Sigmoid colon (tissue), 7 donors: ENCODE results near the gene MGAT3. TPM values are rescaled to one million over a fixed set of nuclear protein-coding genes. Genes with fewer than 3 reads are reported as not detected.

Experiments
- DNase-seq: peaks from one replicate; pipeline ENCODE4 v3.0.0-alpha.2; 2019
- H3K27ac ChIP-seq, 4 donors: fragments of 200-600 bp; sonication (generic); one replicate each; pipeline ENCODE4 v1.5.1; 2016 to 2019; ENCODE audit warnings: mild to moderate bottlenecking in 1 of 4
- H3K27me3 ChIP-seq, 3 donors: fragments of 200-600 bp; sonication (generic); one replicate each; pipeline ENCODE4 v1.5.1; 2019; ENCODE audit warnings: mild to moderate bottlenecking in 1 of 3
- H3K36me3 ChIP-seq, 4 donors: fragments of 200-600 bp; sonication (generic); one replicate each; pipeline ENCODE4 v1.5.1; 2016 to 2019
- H3K4me1 ChIP-seq, 4 donors: fragments of 200-600 bp; sonication (generic); one replicate each; pipeline ENCODE4 v1.5.1; 2017 to 2019
- H3K4me3 ChIP-seq, 4 donors: fragments of 200-600 bp; sonication (generic); one replicate each; pipeline ENCODE4 v1.5.1; 2017 to 2019; ENCODE audit warnings: mild to moderate bottlenecking in 2 of 4, moderate library complexity in 1 of 4
- H3K9me3 ChIP-seq, 4 donors: fragments of 200-600 bp in 3 of 4; sonication (generic) in 3 of 4; one replicate each; pipeline versions ENCODE4 v1.5.1 to v1.6.1; 2013 to 2019
- CTCF ChIP-seq, 4 experiments: fragments of 450-650 bp in 3 of 4; fragments of 200-600 bp in 1 of 4; IDR thresholded peaks; one replicate each; pipeline ENCODE4 v1.5.1; 2016 to 2019; ENCODE audit warnings: antibody characterized with exemption in 4 of 4, mild to moderate bottlenecking in 3 of 4, moderate library complexity in 2 of 4
- EP300 ChIP-seq, 4 donors: sonication (generic); formaldehyde crosslinking; IDR thresholded peaks; one replicate each; pipeline ENCODE4 v1.6.1; 2017; ENCODE audit warnings: antibody characterized with exemption in 4 of 4
- POLR2A ChIP-seq, 2 donors: fragments of 450-650 bp; IDR thresholded peaks; one replicate each; pipeline ENCODE4 v1.6.1; 2016; ENCODE audit warnings: antibody characterized with exemption in 2 of 2, mild to moderate bottlenecking in 2 of 2, moderate library complexity in 2 of 2
- POLR2AphosphoS5 ChIP-seq, 4 donors: sonication (generic); formaldehyde crosslinking; IDR thresholded peaks; one replicate each; pipeline ENCODE4 v1.6.1; 2017; ENCODE audit warnings: antibody characterized with exemption in 4 of 4
- WGBS, 2 donors: extraction: QIAGEN DNeasy Blood & Tissue Kit; methylation state at CpG; one replicate each; pipeline ENCODE4 v1.1.7; 2013; 5-methylcytosine and 5-hydroxymethylcytosine counted together
- intact Hi-C: fragments of 100-400 bp; cut with DNase I; formaldehyde crosslinking; loops from one replicate; pipeline ENCODE4 v1.15.1; 2023
- polyA plus RNA-seq, 3 donors: library from polyadenylated mRNA; stranded (reverse); fragments of 200-250 nt; gene quantifications; one replicate each; pipeline ENCODE4 v1.2.3, GENCODE V29; 2013
- total RNA-seq, 4 donors: library from RNA; depleted of rRNA; stranded (reverse); fragments of >200 nt; gene quantifications; one replicate each; pipeline ENCODE4 v1.1.0, GENCODE V29; 2016
- donor health status: healthy with polysubstance abuse.
- donor health status: Bipolar disorder and iron deficiency.
- donor health status: healthy.

The MGAT3 gene
- total and polyA plus RNA-seq, 7 donors: 0.60 to 8.1 (median 1.1) TPM

GRCh38 chr22:39529487-39529851 is 72.7 kb downstream of the MGAT3 start:
- Histone ChIP-seq H3K4me1 (peaks cover 3 to 78% (median 68%) of the 10 kb centered on the region in 4 donors), H3K27ac (peak overlapping the region; percentile 17 to 99 (median 86)), H3K36me3 (peaks cover 6 to 25% (median 9%) of the 10 kb centered on the region in 4 donors), H3K9me3 (no peaks in the 10 kb centered on the region), H3K27me3 (no peaks in the 10 kb centered on the region), H3K4me3 (peak overlapping the region in 3 of 4 donors; percentile 6 to 31 (median 16))
- DNase-seq: no peak
- WGBS, 2 donors: 54 to 58% methylated on average over 17 of the region's 17 CpGs
- intact Hi-C loops: loop anchor here (2.0 to 5.0 kb wide), 3 partner anchors 35 to 212 kb away; partner anchors contain the start of genes RPL3 and TAB1
- no peak for TF ChIP-seq POLR2AphosphoS5 (IDR thresholded peaks at IDR 0.05)
- TF ChIP-seq CTCF (IDR thresholded peaks at IDR 0.05): peak in 1 of 4 experiments; percentile 30

GRCh38 chr22:39530116-39530515 is 73.3 kb downstream of the MGAT3 start:
- Histone ChIP-seq H3K36me3 (peaks cover under 1 to 18% (median 6%) of the 10 kb centered on the region in 4 donors), H3K4me1 (peaks cover 3 to 77% (median 67%) of the 10 kb centered on the region in 4 donors), H3K4me3 (no peak overlapping the region), H3K27me3 (no peaks in the 10 kb centered on the region), H3K27ac (peak overlapping the region in 3 of 4 donors; percentile 73 to 99 (median 99)), H3K9me3 (no peaks in the 10 kb centered on the region)
- intact Hi-C loops: loop anchor here (5.0 kb wide), 4 partner anchors 378 to 662 kb away; partner anchors contain the start of genes CBX7 and TNRC6B
- DNase-seq: no peak
- TF ChIP-seq POLR2AphosphoS5 (IDR thresholded peaks at IDR 0.05): no peak
- no peak for TF ChIP-seq POLR2A (IDR thresholded peaks at IDR 0.05)
- TF ChIP-seq CTCF (IDR thresholded peaks at IDR 0.05): no peak
- TF ChIP-seq EP300 (IDR thresholded peaks at IDR 0.05): no peak
- WGBS, 2 donors: 47 to 71% methylated on average over 6 of the region's 6 CpGs

- DNase-seq: no peak
- H3K4me3 ChIP-seq: no peak overlapping the region
- H3K36me3 ChIP-seq: peaks cover 0 to 14% (median 6%) of the 10 kb centered on the region in 4 donors
- intact Hi-C loops: loop anchor here (5.0 kb wide), 4 partner anchors 379 to 661 kb away; partner anchors contain the start of genes CBX7 and TNRC6B
- peak overlapping the region in 3 of 4 donors; percentile 85 to 99 (median 99) for H3K27ac ChIP-seq
- H3K27me3 ChIP-seq: no peaks in the 10 kb centered on the region
- TF ChIP-seq CTCF (IDR thresholded peaks at IDR 0.05): peak in 1 of 4 experiments; percentile 9
- TF ChIP-seq POLR2A (IDR thresholded peaks at IDR 0.05): no peak
- peaks cover 3 to 70% (median 62%) of the 10 kb centered on the region in 4 donors for H3K4me1 ChIP-seq
- 27 to 48% methylated on average over 9 of the region's 9 CpGs for WGBS, 2 donors
- no peaks in the 10 kb centered on the region for H3K9me3 ChIP-seq
These were observed 74.0 kb downstream of the MGAT3 start for GRCh38 chr22:39530692-39531331.

GRCh38 chr22:39532215-39533073 is 75.6 kb downstream of the MGAT3 start, which contains the start of gene RPS19BP1:
RPS19BP1 (minus strand) TSS chr22:39532748; CDS start chr22:39532738, 10 bp downstream.
- peak; percentile 100 for DNase-seq
- H3K4me1 ChIP-seq: peaks cover 3 to 60% (median 57%) of the 10 kb centered on the region in 4 donors
- 0% methylated on average over 67 of the region's 67 CpGs for WGBS, 2 donors
- peak within 1 kb of the TSS; percentile 85 to 99 (median 88) for H3K27ac ChIP-seq
- intact Hi-C loops: loop anchor here (5.0 kb wide), 4 partner anchors 380 to 660 kb away; partner anchors contain the start of genes CBX7 and TNRC6B
- no peaks in the 10 kb centered on the region for H3K27me3 ChIP-seq
- no peaks in the 10 kb centered on the region for H3K9me3 ChIP-seq
- peaks cover 0 to 14% (median 6%) of the 10 kb centered on the region in 4 donors for H3K36me3 ChIP-seq
- peak; percentile 84 to 89 for TF ChIP-seq POLR2A (IDR thresholded peaks at IDR 0.05)
- TF ChIP-seq CTCF (IDR thresholded peaks at IDR 0.05): no peak
- peak; percentile 82 to 96 (median 95) for TF ChIP-seq POLR2AphosphoS5 (IDR thresholded peaks at IDR 0.05)
- TF ChIP-seq EP300 (IDR thresholded peaks at IDR 0.05): peak in 1 of 4 donors; percentile 76
- peak within 1 kb of the TSS; percentile 60 to 98 (median 78) for H3K4me3 ChIP-seq
